Cardiac fibroblast (primary cell): ENCODE data around the gene NCKIPSD.
"Not testable (repeated sequence)": the region's sequence is repeated elsewhere in the genome, so short reads cannot be mapped to it uniquely, and the experiment has no call there.

Source experiments
- DNase-seq, 2 donors: peaks; one replicate each; pipeline versions ENCODE4 v3.0.0 to v3.0.0-alpha.2; 2010; ENCODE audit warnings: low read depth in 2 of 2
- H3K4me3 ChIP-seq, 2 donors: replicated peaks in 1 of 2; 1 replicate in 1 of 2; 2 replicates in 1 of 2; pipeline ENCODE4 v1.5.1; 2011; ENCODE audit warnings: low read depth in 2 of 2, low read length in 2 of 2, mild to moderate bottlenecking in 2 of 2, moderate library complexity in 1 of 2
- CTCF ChIP-seq: IDR thresholded peaks from one replicate; pipeline ENCODE4 v1.5.1; 2011; ENCODE audit warnings: low read depth, mild to moderate bottlenecking, low read length, inconsistent platforms

Gene NCKIPSD

GRCh38 chr3:48685603-48686511 lies at the start of gene NCKIPSD:
Gene NCKIPSD, minus strand, starts transcription at chr3:48685915. Its CDS starts 108 bp downstream, at chr3:48685807.
- peak; percentile 73 for TF ChIP-seq CTCF
- peak; percentile 80 to 84 for DNase-seq
- peak within 1 kb of the TSS; percentile 67 to 95 for H3K4me3 ChIP-seq

GRCh38 chr3:48735075-48735767 lies 49.5 kb upstream of the NCKIPSD start:
- DNase-seq, result peak; percentile 22 to 33
- not testable (repeated sequence) for H3K4me3 ChIP-seq

DNA sequence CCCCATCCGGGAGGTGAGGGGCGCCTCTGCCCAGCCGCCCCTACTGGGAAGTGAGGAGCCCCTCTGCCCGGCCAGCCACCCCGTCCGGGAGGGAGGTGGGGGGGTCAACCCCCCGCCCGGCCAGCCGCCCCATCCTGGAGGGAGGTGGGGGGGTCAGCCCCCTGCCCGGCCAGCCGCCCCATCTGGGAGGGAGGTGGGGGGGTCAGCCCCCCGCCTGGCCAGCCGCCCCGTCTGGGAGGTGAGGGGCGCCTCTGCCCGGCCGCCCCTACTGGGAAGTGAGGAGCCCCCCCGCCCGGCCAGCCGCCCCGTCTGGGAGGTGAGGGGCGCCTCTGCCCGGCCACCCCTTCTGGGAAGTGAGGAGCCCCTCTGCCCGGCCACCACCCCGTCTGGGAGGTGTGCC lies 48.8 kb upstream of the NCKIPSD start:
- not testable (repeated sequence) for H3K4me3 ChIP-seq, DNase-seq

- not testable (repeated sequence) for H3K4me3 ChIP-seq, DNase-seq
These were observed 48.2 kb upstream of the NCKIPSD start for GRCh38 chr3:48733752-48734518.

DNA sequence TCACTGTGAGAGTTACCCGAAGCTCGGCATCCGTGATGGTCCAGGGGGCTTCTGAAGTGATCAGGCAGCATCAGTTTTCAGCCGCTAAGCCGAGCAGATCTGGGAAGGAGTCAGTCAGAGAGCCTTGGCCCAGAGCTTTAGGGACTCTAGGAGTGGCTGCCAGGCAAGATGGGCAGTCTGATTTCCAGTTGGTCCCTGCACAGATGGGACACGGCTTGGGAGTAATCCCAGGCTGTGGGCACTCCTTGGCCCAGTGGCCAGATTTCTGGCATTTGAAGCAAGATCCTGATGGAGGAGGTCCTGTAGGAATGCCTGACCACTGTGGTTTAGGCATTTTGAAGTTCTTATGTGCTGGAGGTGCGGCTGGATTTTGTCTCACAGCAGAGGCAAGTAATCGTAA lies 41.8 kb upstream of the NCKIPSD start:
- no peak for TF ChIP-seq CTCF
- DNase-seq, result no peak
- H3K4me3 ChIP-seq, result no peak overlapping the region

- DNase-seq, H3K4me3 ChIP-seq: not testable (repeated sequence)
These were observed 39.6 kb upstream of the NCKIPSD start for GRCh38 chr3:48725185-48725855.

- DNase-seq, result no peak
- H3K4me3 ChIP-seq, result no peak overlapping the region
- TF ChIP-seq CTCF, result no peak
These were observed 38.0 kb upstream of the NCKIPSD start for GRCh38 chr3:48723725-48724124.

DNA sequence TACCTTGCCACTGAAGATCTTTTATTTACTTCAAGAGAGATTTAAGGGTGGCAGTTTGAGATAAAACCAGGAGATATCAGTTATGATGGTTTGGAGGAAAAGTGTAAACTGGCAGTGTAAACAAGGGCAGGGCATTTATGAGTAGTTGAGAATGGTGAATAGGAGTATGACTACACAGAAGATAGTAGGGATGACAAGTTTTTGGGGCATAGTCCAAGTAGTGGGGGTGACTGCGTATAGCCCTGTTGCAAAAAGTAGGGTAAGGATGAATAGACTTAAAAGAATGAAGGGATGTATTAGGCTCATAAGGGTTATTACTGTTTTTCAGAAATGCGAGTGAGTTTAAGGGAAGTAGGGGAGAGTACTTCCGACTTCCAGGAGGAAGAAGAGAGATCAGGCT lies 37.6 kb upstream of the NCKIPSD start:
- H3K4me3 ChIP-seq, result not testable (repeated sequence)
- DNase-seq, result peak in 1 of 2 donors; percentile 33
